ENCODE results near the gene OGDH.

DNA sequence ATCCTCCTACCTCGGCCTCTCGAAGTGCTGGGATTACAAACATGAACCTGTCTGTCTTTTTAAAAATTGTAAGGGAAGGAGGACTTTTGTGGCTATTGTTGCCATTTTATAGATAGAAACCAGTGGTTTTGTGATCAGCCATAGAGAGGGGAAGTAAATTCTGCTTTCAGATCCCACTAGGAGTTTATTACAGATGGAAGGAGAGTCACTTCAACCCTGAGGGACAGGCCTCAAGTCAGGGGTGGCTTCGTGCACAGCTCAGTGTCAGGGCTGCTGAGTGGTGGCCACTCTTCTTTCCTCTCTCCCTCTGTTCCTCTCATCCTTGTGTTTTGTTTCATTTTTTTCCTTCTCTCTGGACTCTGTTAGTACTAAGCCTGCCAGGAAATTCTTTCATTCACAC lies 60.8 kb downstream of the OGDH start:
- TF ChIP-seq EZH2 (optimal IDR thresholded peaks at IDR 0.05; ENCODE audit: low read depth, low read length) (no peak), EZH2phosphoT487 (IDR thresholded peaks at IDR 0.05; ENCODE audit: low read length) (no peak)
- TF ChIP-seq, protein P1, sequence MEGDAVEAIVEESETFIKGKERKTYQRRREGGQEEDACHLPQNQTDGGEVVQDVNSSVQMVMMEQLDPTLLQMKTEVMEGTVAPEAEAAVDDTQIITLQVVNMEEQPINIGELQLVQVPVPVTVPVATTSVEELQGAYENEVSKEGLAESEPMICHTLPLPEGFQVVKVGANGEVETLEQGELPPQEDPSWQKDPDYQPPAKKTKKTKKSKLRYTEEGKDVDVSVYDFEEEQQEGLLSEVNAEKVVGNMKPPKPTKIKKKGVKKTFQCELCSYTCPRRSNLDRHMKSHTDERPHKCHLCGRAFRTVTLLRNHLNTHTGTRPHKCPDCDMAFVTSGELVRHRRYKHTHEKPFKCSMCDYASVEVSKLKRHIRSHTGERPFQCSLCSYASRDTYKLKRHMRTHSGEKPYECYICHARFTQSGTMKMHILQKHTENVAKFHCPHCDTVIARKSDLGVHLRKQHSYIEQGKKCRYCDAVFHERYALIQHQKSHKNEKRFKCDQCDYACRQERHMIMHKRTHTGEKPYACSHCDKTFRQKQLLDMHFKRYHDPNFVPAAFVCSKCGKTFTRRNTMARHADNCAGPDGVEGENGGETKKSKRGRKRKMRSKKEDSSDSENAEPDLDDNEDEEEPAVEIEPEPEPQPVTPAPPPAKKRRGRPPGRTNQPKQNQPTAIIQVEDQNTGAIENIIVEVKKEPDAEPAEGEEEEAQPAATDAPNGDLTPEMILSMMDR (IDR thresholded peaks at IDR 0.05; ENCODE audit: low read length): no peak
